HepG2 (cell line): ENCODE measurements around the gene EGFR. TPM values are rescaled to one million over a fixed set of nuclear protein-coding genes. Genes with fewer than 3 reads are reported as not detected.

Source experiments
- DRAP1 ChIP-seq: IDR thresholded peaks from 2 replicates; pipeline ENCODE4 v1.6.1; 2016; ENCODE audit warnings: missing genetic modification reagents, missing compliant biosample characterization
- FLYWCH1 ChIP-seq: sonication (generic); formaldehyde crosslinking; IDR thresholded peaks from 2 replicates; pipeline ENCODE4 v1.8.1; 2023; ENCODE audit warnings: mild to moderate bottlenecking, missing genetic modification reagents
- HIC2 ChIP-seq: sonication (generic); formaldehyde crosslinking; IDR thresholded peaks from 2 replicates; pipeline ENCODE4 v1.9.0; 2022; ENCODE audit warnings: low read depth, missing genetic modification reagents
- MTA1 ChIP-seq: sonication (generic); formaldehyde crosslinking; IDR thresholded peaks from 2 replicates; pipeline ENCODE4 v1.4.0; 2020; ENCODE audit warnings: missing genetic modification reagents, mild to moderate bottlenecking, borderline replicate concordance
- NR3C1 ChIP-seq: sonication (generic); formaldehyde crosslinking; IDR thresholded peaks from 2 replicates; pipeline ENCODE4 v1.4.0; 2020; ENCODE audit warnings: missing genetic modification reagents
- PRDM15 ChIP-seq: sonication (generic); formaldehyde crosslinking; IDR thresholded peaks from 2 replicates; pipeline ENCODE4 v1.4.0; 2020; ENCODE audit warnings: missing genetic modification reagents
- RBAK ChIP-seq: sonication (generic); formaldehyde crosslinking; IDR thresholded peaks from 2 replicates; pipeline ENCODE4 v1.5.1; 2020; ENCODE audit warnings: mild to moderate bottlenecking, missing genetic modification reagents
- SKI ChIP-seq: fragments of 450-650 bp; IDR thresholded peaks from one replicate; pipeline ENCODE4 v1.6.1; 2018; ENCODE audit warnings: mild to moderate bottlenecking; ENCODE audit not compliant: partially characterized antibody
- SNAPC5 ChIP-seq: sonication (generic); formaldehyde crosslinking; IDR thresholded peaks from 2 replicates; pipeline ENCODE4 v1.8.1; 2023; ENCODE audit warnings: mild to moderate bottlenecking, missing genetic modification reagents, borderline replicate concordance
- SRSF9 ChIP-seq: fragments of 200-400 bp; formaldehyde crosslinking; IDR thresholded peaks from 2 replicates; pipeline ENCODE4 v1.6.1; 2018; ENCODE audit warnings: borderline replicate concordance, mild to moderate bottlenecking, low read depth, low read length; ENCODE audit not compliant: insufficient read depth, poor library complexity, severe bottlenecking
- THYN1 ChIP-seq: sonication (generic); formaldehyde crosslinking; IDR thresholded peaks from 2 replicates; pipeline ENCODE4 v1.8.1; 2023; ENCODE audit warnings: low read depth, mild to moderate bottlenecking, moderate library complexity, missing genetic modification reagents, borderline replicate concordance
- U2AF2 ChIP-seq: fragments of 200-400 bp; formaldehyde crosslinking; IDR thresholded peaks from 2 replicates; pipeline ENCODE4 v1.6.1; 2017; ENCODE audit warnings: low read depth, mild to moderate bottlenecking, low read length
- ZNF253 ChIP-seq: sonication (generic); formaldehyde crosslinking; IDR thresholded peaks from 2 replicates; pipeline ENCODE4 v1.8.0; 2022; ENCODE audit warnings: mild to moderate bottlenecking, missing genetic modification reagents, borderline replicate concordance
- ZNF292 ChIP-seq: sonication (generic); formaldehyde crosslinking; IDR thresholded peaks from 2 replicates; pipeline ENCODE4 v1.8.1; 2022; ENCODE audit warnings: mild to moderate bottlenecking, low read depth, missing genetic modification reagents, borderline replicate concordance
- ZNF652 ChIP-seq: IDR thresholded peaks from 2 replicates; pipeline ENCODE4 v1.6.1; 2016; ENCODE audit warnings: low read depth, borderline replicate concordance
- ZNF75D ChIP-seq: sonication (generic); formaldehyde crosslinking; IDR thresholded peaks from 2 replicates; pipeline ENCODE4 v1.8.1; 2023; ENCODE audit warnings: missing genetic modification reagents, mild to moderate bottlenecking, borderline replicate concordance
- ZSCAN25 ChIP-seq: sonication (generic); formaldehyde crosslinking; IDR thresholded peaks from 2 replicates; pipeline ENCODE4 v1.8.0; 2022; ENCODE audit warnings: mild to moderate bottlenecking, missing genetic modification reagents
- ZSCAN9 ChIP-seq: IDR thresholded peaks from 2 replicates; pipeline ENCODE4 v1.6.1; 2016; ENCODE audit warnings: borderline replicate concordance
- polyA plus RNA-seq, 8 experiments: library from polyadenylated mRNA; depleted of rRNA in 3 of 8; stranded (reverse) in 7 of 8; unstranded in 1 of 8; fragments of >200 nt; fragmentation: Illumina TruSeq in 4 of 8; extraction: Trizol in 4 of 8; gene quantifications; 2 replicates each; pipeline versions ENCODE4 v1.2.1 to v1.2.3, GENCODE V29; 2011 to 2016; ENCODE audit warnings: low read depth in 4 of 8, missing spikeins in 1 of 8, mixed read lengths in 1 of 8; ENCODE audit not compliant: insufficient read depth in 1 of 8
- total RNA-seq, 5 experiments: library from RNA; depleted of rRNA; stranded (reverse); fragments of >200 nt; fragmentation: Illumina TruSeq; extraction: Trizol; gene quantifications; 2 replicates each; pipeline ENCODE4 v1.2.3, GENCODE V29; 2016; ENCODE audit warnings: low read depth in 1 of 5

EGFR gene
- total and polyA plus RNA-seq, 2 of the 13 experiments (the other 11 are each of a cell fraction or from before 2014, with no cell fraction given), result 7.0 to 10.0 TPM

- no peak; the same call in 1 of the 2 replicates for TF ChIP-seq ZNF292
- peak; percentile 98 for TF ChIP-seq DRAP1 (CRISPR knock-in tag)
- no peak for TF ChIP-seq THYN1 (CRISPR knock-in tag)
- TF ChIP-seq ZSCAN9 (CRISPR knock-in tag), result peak; percentile 93
- TF ChIP-seq ZNF253 (CRISPR knock-in tag), result no peak
- no peak for TF ChIP-seq SNAPC5 (CRISPR knock-in tag)
- TF ChIP-seq ZNF652, result no peak
- 0 out of 2 replicates have a peak, but pooled peaks have one; percentile 41 for TF ChIP-seq ZSCAN25
- peak; percentile 22; the same call in 1 of the 2 replicates for TF ChIP-seq MTA1 (CRISPR knock-in tag)
- no peak for TF ChIP-seq PRDM15
- no peak for TF ChIP-seq SRSF9
- peak; percentile 27 for TF ChIP-seq SKI
- TF ChIP-seq U2AF2, result no peak
- no peak for TF ChIP-seq NR3C1 (CRISPR knock-in tag)
- no peak for TF ChIP-seq RBAK (CRISPR knock-in tag)
- peak; percentile 52; the same call in 1 of the 2 replicates for TF ChIP-seq HIC2 (CRISPR knock-in tag)
- TF ChIP-seq FLYWCH1, result no peak
- TF ChIP-seq ZNF75D (CRISPR knock-in tag), result no peak
These were observed 160.3 kb downstream of the EGFR start (continued) for GRCh38 chr7:55178863-55179773.
